HG02870 (cell line): ENCODE results near the gene FBLN2.

Source experiments
- ATAC-seq: cut with Tn5 transposase; IDR thresholded peaks from one replicate; pipeline ENCODE4 v1.9.1; 2021; ENCODE audit warnings: mild to moderate bottlenecking, moderate library complexity; ENCODE audit not compliant: unreplicated experiment

The FBLN2 gene

DNA sequence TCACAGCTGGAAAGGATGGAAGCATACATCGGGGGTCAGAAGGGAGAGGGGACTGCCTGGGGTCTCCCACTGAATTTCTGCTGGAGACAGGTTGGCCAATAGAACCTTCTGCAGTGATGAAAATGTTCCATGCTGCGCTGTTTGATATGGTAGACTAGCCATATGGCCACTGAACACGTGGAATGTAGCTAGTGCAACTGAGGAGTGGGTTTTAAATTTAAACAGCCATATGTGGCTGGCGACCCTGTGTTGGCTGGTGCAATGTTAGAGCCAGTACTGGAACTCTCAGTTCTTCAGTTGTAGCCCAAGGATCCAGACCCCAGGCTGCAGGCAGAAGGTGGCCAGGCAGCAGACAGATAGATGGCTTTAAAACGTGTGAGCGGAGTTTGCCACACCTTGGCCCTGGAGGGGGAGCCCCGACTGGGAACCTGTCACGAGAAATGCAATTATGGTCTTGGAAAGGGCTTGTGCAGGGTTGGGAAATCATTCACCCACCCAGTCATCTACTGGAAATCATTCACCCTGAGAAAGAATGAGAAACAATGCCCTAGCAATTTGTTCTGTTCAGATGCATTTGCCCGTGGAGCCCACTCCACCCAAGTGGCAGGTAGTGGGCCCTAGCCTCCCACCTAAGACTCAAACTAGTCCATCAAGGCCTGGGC lies 127.6 kb downstream of the FBLN2 start:
- no peak for ATAC-seq

DNA sequence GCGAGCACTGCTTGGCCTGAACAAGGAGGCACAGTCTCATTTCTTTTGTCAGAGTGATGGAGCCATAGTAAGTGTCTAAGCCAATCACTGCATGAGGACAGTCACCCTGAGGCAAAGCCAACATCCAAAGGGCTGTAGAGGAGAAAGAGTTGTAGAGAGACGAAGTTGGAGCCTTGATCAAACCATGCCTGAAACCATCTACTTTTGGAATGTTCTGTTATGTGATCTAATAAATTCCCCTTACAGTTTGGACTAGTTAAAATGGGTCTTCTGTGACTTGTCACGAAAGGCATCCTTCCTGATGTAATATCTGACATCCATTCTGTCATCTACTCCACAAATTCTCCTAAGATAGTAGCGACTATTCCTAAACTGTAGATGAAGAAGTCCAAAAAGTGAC lies 128.3 kb downstream of the FBLN2 start:
- no peak for ATAC-seq

GRCh38 chr3:13681931-13682330 lies 133.0 kb downstream of the FBLN2 start:
- ATAC-seq = no peak

- ATAC-seq = no peak
Measured at GRCh38 chr3:13682331-13683013, 133.5 kb downstream of the FBLN2 start.

DNA sequence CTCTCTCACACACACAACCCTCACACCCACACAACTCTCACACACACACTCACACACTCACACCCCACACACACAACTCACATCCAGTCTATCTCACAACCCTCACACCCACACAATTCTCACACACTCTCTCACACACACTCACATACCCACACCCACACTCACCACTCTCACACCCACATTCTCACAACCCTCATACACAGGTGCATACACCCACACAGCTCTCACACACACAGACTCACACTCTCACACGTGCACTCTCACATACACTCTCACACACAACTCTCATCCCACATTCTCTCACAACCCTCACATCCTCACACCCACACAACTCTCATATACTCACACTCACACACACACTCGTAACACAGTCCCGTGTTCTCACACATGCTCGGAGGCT lies 134.4 kb downstream of the FBLN2 start:
- ATAC-seq = no peak

- no peak for ATAC-seq
Measured at GRCh38 chr3:13683772-13684171, 134.8 kb downstream of the FBLN2 start.

DNA sequence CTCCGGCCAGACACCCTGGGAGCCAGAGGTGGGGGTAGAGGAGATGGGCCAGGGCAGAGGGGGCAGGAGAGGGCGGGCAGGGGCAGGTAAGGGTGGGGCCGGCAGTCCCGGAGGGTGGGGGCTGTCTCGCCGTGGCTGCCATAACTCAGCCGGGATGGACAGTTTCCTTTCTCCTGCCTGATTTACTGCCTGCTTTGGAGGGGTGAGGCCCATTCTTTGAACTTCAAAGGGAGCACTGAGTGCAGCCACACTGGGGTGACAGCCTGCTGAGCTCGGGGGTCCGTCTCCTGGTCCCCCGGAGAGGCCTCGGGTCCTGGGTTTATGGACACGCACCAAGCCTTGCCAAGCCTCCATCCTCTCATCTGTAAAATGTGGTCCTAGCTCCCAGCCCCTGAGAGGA lies 135.4 kb downstream of the FBLN2 start:
- ATAC-seq = no peak

GRCh38 chr3:13684854-13685253 lies 135.9 kb downstream of the FBLN2 start:
- no peak for ATAC-seq

- no peak for ATAC-seq
Measured at GRCh38 chr3:13685721-13686120, 136.8 kb downstream of the FBLN2 start.

DNA sequence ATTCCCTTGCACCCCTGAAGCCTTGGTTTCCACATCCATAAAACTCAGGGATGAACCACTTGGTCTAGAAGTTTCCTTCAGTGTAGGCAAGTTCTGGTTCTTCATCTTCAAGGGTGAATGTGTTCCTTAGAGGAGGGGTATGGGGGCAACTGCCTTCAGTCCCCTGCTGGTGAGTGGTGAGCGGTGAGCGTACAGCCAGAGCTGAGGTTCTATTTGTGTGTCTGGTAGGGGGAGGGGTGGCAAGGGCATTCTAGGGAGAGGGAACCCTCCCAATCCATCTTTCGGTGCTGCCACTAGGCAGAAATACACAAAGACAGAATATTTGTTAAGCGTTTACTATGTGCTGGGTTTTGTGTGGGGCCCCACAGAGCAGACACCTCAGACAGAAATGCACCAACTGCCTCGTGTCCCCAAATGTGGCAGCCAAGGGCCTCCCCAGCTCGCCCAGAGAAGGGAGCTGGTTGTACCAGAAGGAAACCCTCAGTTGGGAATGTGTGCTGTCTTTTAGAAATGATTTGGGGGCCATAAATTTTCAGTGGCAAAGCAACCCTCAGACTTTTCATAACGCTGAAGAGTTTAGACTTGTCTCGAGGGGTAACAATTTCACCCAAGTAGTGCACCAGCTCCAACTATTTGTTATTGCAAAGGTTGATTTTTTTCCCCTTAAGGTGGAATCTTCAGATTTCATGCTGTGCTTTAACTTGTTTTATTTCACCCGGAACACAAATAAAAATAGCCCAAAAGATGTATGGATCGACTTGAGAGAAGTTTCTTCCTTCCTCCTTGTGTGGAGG lies 137.6 kb downstream of the FBLN2 start:
- no peak for ATAC-seq

GRCh38 chr3:13687517-13687943 lies 138.6 kb downstream of the FBLN2 start:
- no peak for ATAC-seq
